Hepatocyte (in vitro differentiated cells): ENCODE data around the gene COG2. TPM values are rescaled to one million over a fixed set of nuclear protein-coding genes. Genes with fewer than 3 reads are reported as not detected.

Source experiments
- DNase-seq: peaks from one replicate; pipeline ENCODE4 v3.0.0-alpha.2; 2016; ENCODE audit warnings: low spot score
- H2AFZ ChIP-seq: fragments of 200-600 bp; sonication (generic); 2 replicates; pipeline ENCODE4 v1.6.0; 2016; ENCODE audit warnings: antibody characterized with exemption, mild to moderate bottlenecking
- H3K27ac ChIP-seq: fragments of 200-600 bp; sonication (generic); 2 replicates; pipeline ENCODE4 v1.5.1; 2016; ENCODE audit warnings: mild to moderate bottlenecking
- H3K27me3 ChIP-seq: fragments of 200-600 bp; sonication (generic); 2 replicates; pipeline ENCODE4 v1.6.1; 2016
- H3K36me3 ChIP-seq: fragments of 200-600 bp; sonication (generic); replicated peaks from 2 replicates; pipeline ENCODE4 v1.5.1; 2016; ENCODE audit warnings: low read depth; ENCODE audit not compliant: insufficient read depth
- H3K4me1 ChIP-seq: fragments of 200-600 bp; sonication (generic); 2 replicates; pipeline ENCODE4 v1.5.1; 2016; ENCODE audit warnings: mild to moderate bottlenecking, moderate library complexity; ENCODE audit not compliant: insufficient read depth
- H3K4me2 ChIP-seq: fragments of 200-600 bp; sonication (generic); 2 replicates; pipeline ENCODE4 v1.6.0; 2016
- H3K4me3 ChIP-seq: fragments of 200-600 bp; sonication (generic); 2 replicates; pipeline ENCODE4 v1.5.1; 2016; ENCODE audit warnings: mild to moderate bottlenecking
- H3K79me2 ChIP-seq: fragments of 200-600 bp; sonication (generic); 2 replicates; pipeline ENCODE4 v1.6.0; 2017; ENCODE audit warnings: mild to moderate bottlenecking
- H3K9me2 ChIP-seq: fragments of 200-600 bp; sonication (generic); replicated peaks from 2 replicates; pipeline ENCODE4 v1.6.0; 2017; ENCODE audit warnings: mild to moderate bottlenecking; ENCODE audit not compliant: insufficient read depth
- H3K9me3 ChIP-seq: fragments of 200-600 bp; sonication (generic); 2 replicates; pipeline ENCODE4 v1.5.1; 2016; ENCODE audit warnings: low read depth, mild to moderate bottlenecking
- H4K20me1 ChIP-seq: fragments of 200-600 bp; sonication (generic); 2 replicates; pipeline ENCODE4 v1.6.0; 2016; ENCODE audit warnings: mild to moderate bottlenecking; ENCODE audit not compliant: insufficient read depth, poor library complexity, severe bottlenecking
- EZH2 ChIP-seq: fragments of 200-600 bp; sonication (generic); IDR thresholded peaks from 2 replicates; pipeline ENCODE4 v1.6.1; 2016; ENCODE audit warnings: antibody characterized with exemption, mild to moderate bottlenecking, borderline replicate concordance
- EZH2phosphoT487 ChIP-seq: fragments of 200-600 bp; sonication (generic); IDR thresholded peaks from one replicate; pipeline ENCODE4 v1.6.1; 2018; ENCODE audit warnings: antibody characterized with exemption, mild to moderate bottlenecking, low read depth, moderate library complexity; ENCODE audit not compliant: unreplicated experiment, severe bottlenecking
- WGBS: methylation state at CpG from one replicate; pipeline ENCODE4 v1.1.6; 2016; ENCODE audit warnings: low lambda C conversion rate; ENCODE audit errors: missing lambda C conversion rate; 5-methylcytosine and 5-hydroxymethylcytosine counted together
- polyA plus RNA-seq: library from polyadenylated mRNA; unstranded; fragments of >200 nt; fragmentation: Nextera tagmentation; extraction: Ambion mirVana; gene quantifications from 2 replicates; pipeline ENCODE4 v1.2.1, GENCODE V29; 2016
- total RNA-seq: library from RNA; depleted of rRNA; stranded (reverse); fragments of >200 nt; gene quantifications from 2 replicates; pipeline ENCODE4 v1.2.3, GENCODE V29; 2014
- TF ChIP-seq, protein P1 (sequence below): fragments of 200-600 bp; sonication (generic); IDR thresholded peaks from 2 replicates; pipeline ENCODE4 v1.5.1; 2016; ENCODE audit warnings: antibody characterized with exemption, mild to moderate bottlenecking; ENCODE audit not compliant: poor library complexity

The COG2 gene
- total and polyA plus RNA-seq, 2 experiments from 2014 or later: 25.3 to 46.2 TPM

DNA sequence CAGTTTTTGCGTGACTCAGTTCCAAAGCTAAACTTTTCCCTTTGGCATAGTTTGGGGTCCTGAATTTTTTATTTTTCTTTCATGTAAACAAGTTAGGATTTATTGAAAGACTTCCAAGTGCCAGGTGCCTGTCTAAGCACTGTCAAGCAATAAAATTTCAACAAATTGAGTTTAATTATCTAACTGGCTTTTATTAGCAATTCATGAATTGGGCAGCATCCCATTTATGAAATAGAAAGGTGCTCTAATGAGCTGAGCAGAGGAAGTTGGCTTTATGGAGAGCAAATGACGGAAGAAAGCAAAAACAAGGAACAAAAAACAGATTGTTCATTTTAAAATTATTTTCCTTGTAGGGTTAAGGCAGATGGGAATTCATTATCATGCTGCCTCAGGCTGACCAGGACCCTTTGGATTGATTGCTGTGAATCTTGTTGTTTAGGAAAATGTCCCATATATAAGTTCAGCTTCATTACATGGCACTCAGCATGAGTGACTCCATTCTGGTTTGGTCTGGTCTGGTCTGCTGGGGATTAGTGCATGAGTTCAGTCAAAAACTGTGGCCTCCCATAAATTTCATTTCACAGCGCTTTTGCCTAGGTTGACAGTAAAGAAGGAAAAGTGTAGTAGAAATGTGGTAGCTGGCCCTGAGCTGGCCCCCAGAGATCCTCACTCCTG, 21.5 kb upstream of the COG2 start:
- TF ChIP-seq EZH2: no peak
- TF ChIP-seq, protein P1, sequence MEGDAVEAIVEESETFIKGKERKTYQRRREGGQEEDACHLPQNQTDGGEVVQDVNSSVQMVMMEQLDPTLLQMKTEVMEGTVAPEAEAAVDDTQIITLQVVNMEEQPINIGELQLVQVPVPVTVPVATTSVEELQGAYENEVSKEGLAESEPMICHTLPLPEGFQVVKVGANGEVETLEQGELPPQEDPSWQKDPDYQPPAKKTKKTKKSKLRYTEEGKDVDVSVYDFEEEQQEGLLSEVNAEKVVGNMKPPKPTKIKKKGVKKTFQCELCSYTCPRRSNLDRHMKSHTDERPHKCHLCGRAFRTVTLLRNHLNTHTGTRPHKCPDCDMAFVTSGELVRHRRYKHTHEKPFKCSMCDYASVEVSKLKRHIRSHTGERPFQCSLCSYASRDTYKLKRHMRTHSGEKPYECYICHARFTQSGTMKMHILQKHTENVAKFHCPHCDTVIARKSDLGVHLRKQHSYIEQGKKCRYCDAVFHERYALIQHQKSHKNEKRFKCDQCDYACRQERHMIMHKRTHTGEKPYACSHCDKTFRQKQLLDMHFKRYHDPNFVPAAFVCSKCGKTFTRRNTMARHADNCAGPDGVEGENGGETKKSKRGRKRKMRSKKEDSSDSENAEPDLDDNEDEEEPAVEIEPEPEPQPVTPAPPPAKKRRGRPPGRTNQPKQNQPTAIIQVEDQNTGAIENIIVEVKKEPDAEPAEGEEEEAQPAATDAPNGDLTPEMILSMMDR: no peak
- TF ChIP-seq EZH2phosphoT487: no peak
- H3K36me3 ChIP-seq: no peaks in the 10 kb centered on the region
- no peak overlapping the region for H3K27ac ChIP-seq
- no peaks in the 10 kb centered on the region for H3K79me2 ChIP-seq
- H2AFZ ChIP-seq: no peak overlapping the region
- 80% methylated on average over 3 of the region's 3 CpGs for WGBS
- no peaks in the 10 kb centered on the region for H4K20me1 ChIP-seq
- no peaks in the 10 kb centered on the region for H3K9me2 ChIP-seq
- no peak overlapping the region for H3K4me3 ChIP-seq
- H3K4me1 ChIP-seq: no peaks in the 10 kb centered on the region
- no peak overlapping the region for H3K4me2 ChIP-seq
- H3K9me3 ChIP-seq: peaks cover 4% of the 10 kb centered on the region
- DNase-seq: no peak
- H3K27me3 ChIP-seq: no peaks in the 10 kb centered on the region

DNA sequence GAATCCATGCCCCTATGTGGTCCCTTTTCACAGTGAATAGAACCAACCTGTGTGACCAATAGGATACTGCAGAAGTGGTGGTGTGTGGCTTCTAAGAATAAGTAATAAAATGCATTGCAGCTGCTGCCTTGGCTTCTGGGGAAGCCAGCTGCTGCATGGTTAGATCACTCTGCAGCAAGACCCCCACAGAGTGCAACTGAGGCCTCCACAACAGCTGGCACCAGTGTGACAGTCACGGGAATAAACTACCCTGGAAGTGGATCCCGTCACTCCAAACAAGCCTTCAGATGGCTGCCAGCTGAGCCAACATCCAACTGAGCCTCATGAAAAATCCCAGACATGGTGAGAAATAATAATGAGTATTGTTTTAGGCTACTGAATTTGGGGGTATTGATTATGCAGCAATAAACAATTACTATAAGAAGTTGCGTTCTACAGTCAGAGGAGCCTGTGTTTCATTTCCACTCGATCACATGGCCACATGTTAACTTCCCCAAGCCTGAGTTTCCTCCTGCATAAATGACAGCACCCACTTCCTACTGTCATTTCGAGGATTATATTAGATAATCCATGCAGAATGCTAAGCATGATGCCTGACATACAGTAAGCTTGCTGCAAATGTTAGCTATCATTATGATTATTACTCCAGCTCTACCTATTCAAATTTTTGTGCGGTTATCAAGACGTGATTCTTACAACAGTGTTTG, 20.8 kb upstream of the COG2 start:
- Histone ChIP-seq H3K9me3 (peaks cover 4% of the 10 kb centered on the region), H2AFZ (no peak overlapping the region), H3K4me3 (no peak overlapping the region), H3K36me3 (no peaks in the 10 kb centered on the region), H3K27ac (no peak overlapping the region), H3K79me2 (no peaks in the 10 kb centered on the region), H4K20me1 (no peaks in the 10 kb centered on the region), H3K4me2 (no peak overlapping the region), H3K9me2 (no peaks in the 10 kb centered on the region), H3K27me3 (no peaks in the 10 kb centered on the region), H3K4me1 (no peaks in the 10 kb centered on the region)
- DNase-seq: no peak
- 55% methylated on average over 7 of the region's 7 CpGs for WGBS
- TF ChIP-seq EZH2phosphoT487 (no peak), EZH2 (no peak)
- TF ChIP-seq, protein P1: no peak

GRCh38 chr1:230622151-230622550, 20.1 kb upstream of the COG2 start:
- TF ChIP-seq EZH2 (no peak), EZH2phosphoT487 (no peak)
- TF ChIP-seq, protein P1: no peak
- H3K27ac ChIP-seq: no peak overlapping the region
- H3K4me3 ChIP-seq: no peak overlapping the region
- no peaks in the 10 kb centered on the region for H3K4me1 ChIP-seq
- no peaks in the 10 kb centered on the region for H3K27me3 ChIP-seq
- H4K20me1 ChIP-seq: no peaks in the 10 kb centered on the region
- H3K36me3 ChIP-seq: no peaks in the 10 kb centered on the region
- 48% methylated on average over 4 of the region's 4 CpGs for whole genome bisulfite sequencing
- no peaks in the 10 kb centered on the region for H3K79me2 ChIP-seq
- no peaks in the 10 kb centered on the region for H3K9me2 ChIP-seq
- DNase-seq: no peak
- H3K9me3 ChIP-seq: peaks cover 4% of the 10 kb centered on the region
- no peak overlapping the region for H2AFZ ChIP-seq
- H3K4me2 ChIP-seq: no peak overlapping the region
